Measurements from ENCODE around the gene LRRC8A.

LRRC8A gene

GRCh38 chr9:128921881-128922763 is 40.2 kb downstream of the LRRC8A start:
- Histone ChIP-seq H3K9me3 (ENCODE audit: control insufficient read depth, low read length) (no peaks in the 10 kb centered on the region), H3K4me3 (ENCODE audit: insufficient read depth, low read depth, low read length) (peak overlapping the region; percentile 53), H3K27ac (ENCODE audit: insufficient read depth, low read depth, low read length, poor library complexity, severe bottlenecking) (peak overlapping the region; percentile 76), H3K36me3 (ENCODE audit: control insufficient read depth, insufficient read depth, low read length) (peaks cover 9% of the 10 kb centered on the region), H3K27me3 (ENCODE audit: control insufficient read depth, insufficient read depth, low read length, poor library complexity, severe bottlenecking) (no peaks in the 10 kb centered on the region), H3K4me1 (ENCODE audit: control insufficient read depth, insufficient read depth, low read length) (peaks cover 11% of the 10 kb centered on the region)
- 6 to 7% methylated on average over 31 to 32 of the region's 32 CpGs for WGBS, 2 experiments

GRCh38 chr9:128923493-128923883 is 41.6 kb downstream of the LRRC8A start:
- Histone ChIP-seq H3K36me3 (ENCODE audit: control insufficient read depth, insufficient read depth, low read length) (no peaks in the 10 kb centered on the region), H3K27me3 (ENCODE audit: control insufficient read depth, insufficient read depth, low read length, poor library complexity, severe bottlenecking) (no peaks in the 10 kb centered on the region), H3K9me3 (ENCODE audit: control insufficient read depth, low read length) (no peaks in the 10 kb centered on the region), H3K27ac (ENCODE audit: insufficient read depth, low read depth, low read length, poor library complexity, severe bottlenecking) (no peak overlapping the region), H3K4me1 (ENCODE audit: control insufficient read depth, insufficient read depth, low read length) (peaks cover 11% of the 10 kb centered on the region), H3K4me3 (ENCODE audit: insufficient read depth, low read depth, low read length) (no peak overlapping the region)
- whole genome bisulfite sequencing, 2 experiments: 91 to 94% methylated on average over 6 of the region's 6 CpGs

- WGBS, 2 experiments: 40% methylated on average over 10 of the region's 10 CpGs
- no peak overlapping the region for H3K27ac ChIP-seq (ENCODE audit: insufficient read depth, low read depth, low read length, poor library complexity, severe bottlenecking)
Measured at GRCh38 chr9:128927731-128928411, 45.9 kb downstream of the LRRC8A start.

GRCh38 chr9:128928624-128929023 is 46.7 kb downstream of the LRRC8A start:
- Histone ChIP-seq H3K4me1 (ENCODE audit: control insufficient read depth, insufficient read depth, low read length) (no peaks in the 10 kb centered on the region), H3K27ac (ENCODE audit: insufficient read depth, low read depth, low read length, poor library complexity, severe bottlenecking) (no peak overlapping the region), H3K9me3 (ENCODE audit: control insufficient read depth, low read length) (no peaks in the 10 kb centered on the region), H3K36me3 (ENCODE audit: control insufficient read depth, insufficient read depth, low read length) (no peaks in the 10 kb centered on the region), H3K4me3 (ENCODE audit: insufficient read depth, low read depth, low read length) (no peak overlapping the region), H3K27me3 (ENCODE audit: control insufficient read depth, insufficient read depth, low read length, poor library complexity, severe bottlenecking) (no peaks in the 10 kb centered on the region)
- 97 to 99% methylated on average over 2 of the region's 2 CpGs for WGBS, 2 experiments

More at GRCh38 chr9:128927731-128928411, 45.9 kb downstream of the LRRC8A start:
- Histone ChIP-seq H3K4me3 (ENCODE audit: insufficient read depth, low read depth, low read length) (no peak overlapping the region), H3K36me3 (ENCODE audit: control insufficient read depth, insufficient read depth, low read length) (no peaks in the 10 kb centered on the region), H3K27me3 (ENCODE audit: control insufficient read depth, insufficient read depth, low read length, poor library complexity, severe bottlenecking) (no peaks in the 10 kb centered on the region), H3K4me1 (ENCODE audit: control insufficient read depth, insufficient read depth, low read length) (no peaks in the 10 kb centered on the region), H3K9me3 (ENCODE audit: control insufficient read depth, low read length) (no peaks in the 10 kb centered on the region)

- no peaks in the 10 kb centered on the region for H3K27me3 ChIP-seq (ENCODE audit: control insufficient read depth, insufficient read depth, low read length, poor library complexity, severe bottlenecking)
- WGBS, 2 experiments: 91 to 93% methylated on average over 4 of the region's 4 CpGs
- H3K27ac ChIP-seq (ENCODE audit: insufficient read depth, low read depth, low read length, poor library complexity, severe bottlenecking): no peak overlapping the region
- H3K9me3 ChIP-seq (ENCODE audit: control insufficient read depth, low read length): no peaks in the 10 kb centered on the region
- no peak overlapping the region for H3K4me3 ChIP-seq (ENCODE audit: insufficient read depth, low read depth, low read length)
- H3K4me1 ChIP-seq (ENCODE audit: control insufficient read depth, insufficient read depth, low read length): no peaks in the 10 kb centered on the region
- no peaks in the 10 kb centered on the region for H3K36me3 ChIP-seq (ENCODE audit: control insufficient read depth, insufficient read depth, low read length)
Measured at GRCh38 chr9:128929560-128929959, 47.6 kb downstream of the LRRC8A start.

GRCh38 chr9:128933731-128934130 is 51.8 kb downstream of the LRRC8A start:
- H3K36me3 ChIP-seq (ENCODE audit: control insufficient read depth, insufficient read depth, low read length): no peaks in the 10 kb centered on the region
- H3K27me3 ChIP-seq (ENCODE audit: control insufficient read depth, insufficient read depth, low read length, poor library complexity, severe bottlenecking): no peaks in the 10 kb centered on the region
- H3K27ac ChIP-seq (ENCODE audit: insufficient read depth, low read depth, low read length, poor library complexity, severe bottlenecking): no peak overlapping the region
- no peaks in the 10 kb centered on the region for H3K4me1 ChIP-seq (ENCODE audit: control insufficient read depth, insufficient read depth, low read length)
- no peak overlapping the region for H3K4me3 ChIP-seq (ENCODE audit: insufficient read depth, low read depth, low read length)
- H3K9me3 ChIP-seq (ENCODE audit: control insufficient read depth, low read length): no peaks in the 10 kb centered on the region
- WGBS, 2 experiments: 95 to 96% methylated on average over 5 of the region's 5 CpGs

GRCh38 chr9:128936171-128936865 is 54.4 kb downstream of the LRRC8A start:
- no peaks in the 10 kb centered on the region for H3K4me1 ChIP-seq (ENCODE audit: control insufficient read depth, insufficient read depth, low read length)
- no peaks in the 10 kb centered on the region for H3K9me3 ChIP-seq (ENCODE audit: control insufficient read depth, low read length)
- H3K4me3 ChIP-seq (ENCODE audit: insufficient read depth, low read depth, low read length): no peak overlapping the region
- H3K27me3 ChIP-seq (ENCODE audit: control insufficient read depth, insufficient read depth, low read length, poor library complexity, severe bottlenecking): no peaks in the 10 kb centered on the region
- 94 to 95% methylated on average over 11 of the region's 11 CpGs for WGBS, 2 experiments
- no peak overlapping the region for H3K27ac ChIP-seq (ENCODE audit: insufficient read depth, low read depth, low read length, poor library complexity, severe bottlenecking)
- no peaks in the 10 kb centered on the region for H3K36me3 ChIP-seq (ENCODE audit: control insufficient read depth, insufficient read depth, low read length)

- H3K36me3 ChIP-seq (ENCODE audit: control insufficient read depth, insufficient read depth, low read length): no peaks in the 10 kb centered on the region
- H3K4me1 ChIP-seq (ENCODE audit: control insufficient read depth, insufficient read depth, low read length): no peaks in the 10 kb centered on the region
- H3K27ac ChIP-seq (ENCODE audit: insufficient read depth, low read depth, low read length, poor library complexity, severe bottlenecking): no peak overlapping the region
- H3K4me3 ChIP-seq (ENCODE audit: insufficient read depth, low read depth, low read length): no peak overlapping the region
- WGBS, 2 experiments: 94% methylated on average over 9 of the region's 9 CpGs
- no peaks in the 10 kb centered on the region for H3K27me3 ChIP-seq (ENCODE audit: control insufficient read depth, insufficient read depth, low read length, poor library complexity, severe bottlenecking)
- no peaks in the 10 kb centered on the region for H3K9me3 ChIP-seq (ENCODE audit: control insufficient read depth, low read length)
Measured at GRCh38 chr9:128937310-128938165, 55.6 kb downstream of the LRRC8A start.

GRCh38 chr9:128940271-128940921 is 58.5 kb downstream of the LRRC8A start:
- Histone ChIP-seq H3K4me1 (ENCODE audit: control insufficient read depth, insufficient read depth, low read length) (no peaks in the 10 kb centered on the region), H3K27ac (ENCODE audit: insufficient read depth, low read depth, low read length, poor library complexity, severe bottlenecking) (no peak overlapping the region), H3K36me3 (ENCODE audit: control insufficient read depth, insufficient read depth, low read length) (no peaks in the 10 kb centered on the region), H3K4me3 (ENCODE audit: insufficient read depth, low read depth, low read length) (no peak overlapping the region), H3K27me3 (ENCODE audit: control insufficient read depth, insufficient read depth, low read length, poor library complexity, severe bottlenecking) (no peaks in the 10 kb centered on the region), H3K9me3 (ENCODE audit: control insufficient read depth, low read length) (no peaks in the 10 kb centered on the region)
- WGBS, 2 experiments: 86 to 87% methylated on average over 15 of the region's 15 CpGs
